HepG2 (cell line): ENCODE data around the gene UBE2O. TPM values are rescaled to one million over a fixed set of nuclear protein-coding genes. Genes with fewer than 3 reads are reported as not detected.
A peak's percentile ranks its signal among the peaks of the same experiment; 100 is the strongest.

Experiments used
- ATAC-seq: fragments of 200-7000 bp; cut with Tn5 transposase; 3 replicates; pipeline ENCODE4 v1.9.1; 2020; ENCODE audit warnings: mild to moderate bottlenecking, moderate library complexity
- BruUV-seq: library from RNA; stranded (reverse); fragments of 400-500 nt; replicated peaks from 2 replicates; lab custom pipeline; 2021; lab: Mats Ljungman, UMichigan
- CTCF ChIA-PET: fragments of 300-600 bp; formaldehyde crosslinking; extraction: SDS; loops from one replicate; lab custom pipeline; 2021; ENCODE audit warnings: low total read pairs, inconsistent platforms, low intra/inter-chr PET ratio; lab: Yijun Ruan, JAX
- POLR2A ChIA-PET: fragments of 350-600 bp; sonication (Branson Sonifier 250); formaldehyde crosslinking; loops from one replicate; lab custom pipeline; 2020; ENCODE audit warnings: antibody characterized with exemption, inconsistent platforms; lab: Yijun Ruan, JAX
- DNase-seq: peaks from one replicate; pipeline ENCODE4 v3.0.0-alpha.2; 2015; ENCODE audit warnings: low spot score
- FAIRE-seq: peaks from 3 replicates; lab custom pipeline; 2011; peaks lifted over from hg19 to GRCh38; lab: Jason Lieb, UNC
- H2AFZ ChIP-seq: one replicate; pipeline ENCODE4 v1.6.1; 2011; ENCODE audit warnings: low read length, inconsistent platforms
- H3K27ac ChIP-seq: fragments of 300-600 bp; 3 replicates; pipeline ENCODE4 v1.8.0; 2011; ENCODE audit warnings: mixed run types, mild to moderate bottlenecking, mixed read lengths, low read length, inconsistent platforms; ENCODE audit not compliant: insufficient read depth; ENCODE audit errors: extremely low read length
- H3K27me3 ChIP-seq, 2 experiments: fragments of 200-600 bp in 1 of 2; 2 replicates in 1 of 2; 3 replicates in 1 of 2; pipeline versions ENCODE4 v1.6.0 to v1.8.0; 2011; ENCODE audit warnings: low read length in 2 of 2, mild to moderate bottlenecking in 2 of 2, moderate library complexity in 2 of 2, inconsistent platforms in 1 of 2; ENCODE audit not compliant: insufficient read depth in 2 of 2, control insufficient read depth in 1 of 2
- H3K36me3 ChIP-seq, 2 experiments: fragments of 200-600 bp in 1 of 2; replicated peaks in 1 of 2; 2 replicates in 1 of 2; 3 replicates in 1 of 2; pipeline versions ENCODE4 v1.5.1 to v1.8.0; 2011; ENCODE audit warnings: low read length in 2 of 2, inconsistent platforms in 1 of 2; ENCODE audit not compliant: insufficient read depth in 2 of 2, control insufficient read depth in 1 of 2
- H3K4me1 ChIP-seq: 2 replicates; pipeline ENCODE4 v1.5.1; 2012; ENCODE audit warnings: low read length, inconsistent platforms; ENCODE audit not compliant: insufficient read depth
- H3K4me2 ChIP-seq: 2 replicates; pipeline ENCODE4 v1.6.0; 2011; ENCODE audit warnings: low read depth, low read length, inconsistent platforms
- H3K4me3 ChIP-seq, 3 experiments: fragments of 200-600 bp in 1 of 3; sonication (generic), shearing (Covaris generic) in 1 of 3; replicated peaks in 1 of 3; 2 replicates each; pipeline ENCODE4 v1.5.1; 2011 to 2016; ENCODE audit warnings: low read length in 3 of 3, inconsistent platforms in 2 of 3, low read depth in 2 of 3, mild to moderate bottlenecking in 2 of 3, control low read depth in 1 of 3, mixed read lengths in 1 of 3; ENCODE audit not compliant: insufficient read depth in 1 of 3
- H3K79me2 ChIP-seq: one replicate; pipeline ENCODE4 v1.6.1; 2011; ENCODE audit warnings: low read length, inconsistent platforms; ENCODE audit not compliant: insufficient read depth
- H3K9ac ChIP-seq: 2 replicates; pipeline ENCODE4 v1.6.0; 2011; ENCODE audit warnings: mild to moderate bottlenecking, low read depth, low read length, inconsistent platforms; ENCODE audit not compliant: insufficient read depth
- H3K9me3 ChIP-seq: 2 replicates; pipeline ENCODE4 v1.5.1; 2012; ENCODE audit warnings: mild to moderate bottlenecking, low read length
- H4K20me1 ChIP-seq: 2 replicates; pipeline ENCODE4 v1.6.0; 2011; ENCODE audit warnings: inconsistent platforms, mild to moderate bottlenecking, low read length, moderate library complexity; ENCODE audit not compliant: insufficient read depth
- DNMT1 ChIP-seq: sonication (generic); formaldehyde crosslinking; IDR thresholded peaks from 2 replicates; pipeline ENCODE4 v1.5.1; 2020; ENCODE audit warnings: mild to moderate bottlenecking, missing genetic modification reagents
- HOMEZ ChIP-seq: IDR thresholded peaks from 2 replicates; pipeline ENCODE4 v1.6.1; 2016; ENCODE audit warnings: low read depth
- RORA ChIP-seq: sonication (generic); formaldehyde crosslinking; IDR thresholded peaks from 2 replicates; pipeline ENCODE4 v1.5.0; 2020; ENCODE audit warnings: mild to moderate bottlenecking, missing genetic modification reagents, moderate library complexity
- SNAPC2 ChIP-seq: sonication (generic); formaldehyde crosslinking; IDR thresholded peaks from 2 replicates; pipeline ENCODE4 v1.8.1; 2022; ENCODE audit warnings: mild to moderate bottlenecking, missing genetic modification reagents
- STAT6 ChIP-seq: sonication (generic); formaldehyde crosslinking; IDR thresholded peaks from 2 replicates; pipeline ENCODE4 v1.4.0; 2020; ENCODE audit warnings: missing genetic modification reagents, mild to moderate bottlenecking, borderline replicate concordance
- ZNF282 ChIP-seq: fragments of 450-650 bp; IDR thresholded peaks from 2 replicates; pipeline ENCODE4 v1.6.1; 2018; ENCODE audit not compliant: partially characterized antibody
- ZNF335 ChIP-seq: sonication (generic); formaldehyde crosslinking; IDR thresholded peaks from 2 replicates; pipeline ENCODE4 v1.4.0; 2020; ENCODE audit warnings: missing genetic modification reagents
- WGBS: methylation state at CpG from one replicate; pipeline ENCODE4 v1.1.6; 2017; ENCODE audit warnings: low lambda C conversion rate; 5-methylcytosine and 5-hydroxymethylcytosine counted together
- in situ Hi-C: cut with HindIII; loops from 2 replicates; pipeline ENCODE4 v1.10.0; 2017; ENCODE audit warnings: low pct_unique_long_range_greater_than_20kb; ENCODE audit not compliant: extremely low pct_ligation_motif_present
- intact Hi-C: fragments of 100-400 bp; cut with micrococcal nuclease; formaldehyde crosslinking; loops from one replicate; pipeline ENCODE4 v1.10.0; 2022; ENCODE audit not compliant: unreplicated experiment
- polyA plus RNA-seq, 8 experiments: library from polyadenylated mRNA; depleted of rRNA in 3 of 8; stranded (reverse) in 7 of 8; unstranded in 1 of 8; fragments of >200 nt; fragmentation: Illumina TruSeq in 4 of 8; extraction: Trizol in 4 of 8; gene quantifications; 2 replicates each; pipeline versions ENCODE4 v1.2.1 to v1.2.3, GENCODE V29; 2011 to 2016; ENCODE audit warnings: low read depth in 4 of 8, missing spikeins in 1 of 8, mixed read lengths in 1 of 8; ENCODE audit not compliant: insufficient read depth in 1 of 8
- total RNA-seq, 5 experiments: library from RNA; depleted of rRNA; stranded (reverse); fragments of >200 nt; fragmentation: Illumina TruSeq; extraction: Trizol; gene quantifications; 2 replicates each; pipeline ENCODE4 v1.2.3, GENCODE V29; 2016; ENCODE audit warnings: low read depth in 1 of 5
- TF ChIP-seq, protein P1 (sequence below): sonication (generic); formaldehyde crosslinking; IDR thresholded peaks from 2 replicates; pipeline ENCODE4 v1.5.1; 2020; ENCODE audit warnings: missing genetic modification reagents, mild to moderate bottlenecking, borderline replicate concordance
- TF ChIP-seq, protein P2 (sequence below): conservative IDR thresholded peaks from 2 replicates; pipeline ENCODE4 v1.6.1; 2018; ENCODE audit warnings: missing genetic modification reagents

Gene UBE2O
- total and polyA plus RNA-seq, 2 of the 13 experiments (the other 11 are each of a cell fraction or from before 2014, with no cell fraction given), result 21.5 to 23.5 TPM

DNA sequence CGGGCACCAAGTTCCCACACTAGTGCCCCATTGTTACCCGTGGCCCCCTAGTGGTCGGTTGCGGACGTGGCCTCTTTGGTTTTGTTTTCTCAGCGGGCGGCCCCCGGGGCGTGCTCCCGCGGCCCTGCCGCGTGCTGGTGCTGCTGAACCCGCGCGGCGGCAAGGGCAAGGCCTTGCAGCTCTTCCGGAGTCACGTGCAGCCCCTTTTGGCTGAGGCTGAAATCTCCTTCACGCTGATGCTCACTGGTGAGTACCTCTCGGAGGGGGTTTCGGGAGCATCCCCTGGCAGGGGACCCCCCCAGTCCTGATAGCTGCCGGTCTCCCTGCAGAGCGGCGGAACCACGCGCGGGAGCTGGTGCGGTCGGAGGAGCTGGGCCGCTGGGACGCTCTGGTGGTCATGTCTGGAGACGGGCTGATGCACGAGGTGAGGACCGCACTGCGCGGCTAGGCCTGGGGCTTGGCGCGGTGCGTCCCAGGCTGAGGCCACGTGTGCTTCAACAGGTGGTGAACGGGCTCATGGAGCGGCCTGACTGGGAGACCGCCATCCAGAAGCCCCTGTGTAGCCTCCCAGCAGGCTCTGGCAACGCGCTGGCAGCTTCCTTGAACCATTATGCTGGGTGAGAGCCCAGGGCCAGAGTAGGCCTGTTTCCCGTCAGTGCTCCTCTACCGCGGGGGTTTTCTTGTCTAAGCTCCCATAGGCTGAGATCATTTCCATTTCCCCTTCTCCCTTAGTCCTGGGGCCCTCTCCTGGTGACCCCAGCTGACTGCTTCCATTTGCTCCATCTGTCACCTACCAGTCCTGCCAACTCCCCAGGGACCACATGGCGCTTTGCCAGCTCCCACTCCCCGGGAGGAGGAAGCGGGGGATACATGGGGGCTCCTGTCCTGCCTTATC, 66.8 kb downstream of the UBE2O start (continued):
- TF ChIP-seq, protein P1, sequence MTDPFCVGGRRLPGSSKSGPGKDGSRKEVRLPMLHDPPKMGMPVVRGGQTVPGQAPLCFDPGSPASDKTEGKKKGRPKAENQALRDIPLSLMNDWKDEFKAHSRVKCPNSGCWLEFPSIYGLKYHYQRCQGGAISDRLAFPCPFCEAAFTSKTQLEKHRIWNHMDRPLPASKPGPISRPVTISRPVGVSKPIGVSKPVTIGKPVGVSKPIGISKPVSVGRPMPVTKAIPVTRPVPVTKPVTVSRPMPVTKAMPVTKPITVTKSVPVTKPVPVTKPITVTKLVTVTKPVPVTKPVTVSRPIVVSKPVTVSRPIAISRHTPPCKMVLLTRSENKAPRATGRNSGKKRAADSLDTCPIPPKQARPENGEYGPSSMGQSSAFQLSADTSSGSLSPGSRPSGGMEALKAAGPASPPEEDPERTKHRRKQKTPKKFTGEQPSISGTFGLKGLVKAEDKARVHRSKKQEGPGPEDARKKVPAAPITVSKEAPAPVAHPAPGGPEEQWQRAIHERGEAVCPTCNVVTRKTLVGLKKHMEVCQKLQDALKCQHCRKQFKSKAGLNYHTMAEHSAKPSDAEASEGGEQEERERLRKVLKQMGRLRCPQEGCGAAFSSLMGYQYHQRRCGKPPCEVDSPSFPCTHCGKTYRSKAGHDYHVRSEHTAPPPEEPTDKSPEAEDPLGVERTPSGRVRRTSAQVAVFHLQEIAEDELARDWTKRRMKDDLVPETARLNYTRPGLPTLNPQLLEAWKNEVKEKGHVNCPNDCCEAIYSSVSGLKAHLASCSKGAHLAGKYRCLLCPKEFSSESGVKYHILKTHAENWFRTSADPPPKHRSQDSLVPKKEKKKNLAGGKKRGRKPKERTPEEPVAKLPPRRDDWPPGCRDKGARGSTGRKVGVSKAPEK (CRISPR knock-in tag), result no peak
- no peak for TF ChIP-seq RORA (CRISPR knock-in tag)

GRCh38 chr17:76384987-76385891, 67.7 kb downstream of the UBE2O start:
- BruUV-seq, result TSS peak; percentile 33
- ChIA-PET CTCF (interaction anchor here (1.1 to 3.3 kb wide), 7 partner anchors 10 to 81 kb away, joined by 4 to 12 read pairs (median 6); partner anchors contain the start of gene PRPSAP1), POLR2A (interaction anchor here (0.9 to 20.9 kb wide), 18 partner anchors 9 to 605 kb away, joined by 3 to 1379 read pairs (median 5); partner anchors contain the start of genes PRPSAP1, QRICH2, UBALD2 and UBE2O)
- ATAC-seq, result peak; percentile 0
- in situ Hi-C loops (loop anchor here (5.0 kb wide), 1 partner anchor 33 kb away; the partner anchor contains the start of gene PRPSAP1), intact Hi-C loops (loop anchor here (2.0 kb wide), 2 partner anchors 14 to 30 kb away; no protein-coding TSS in a partner anchor)
- peak overlapping the region; percentile 100 for H3K27ac ChIP-seq
- peaks cover 17 to 21% of the 10 kb centered on the region in 2 experiments; a peak in 4 of 5 replicates for H3K36me3 ChIP-seq
- H3K9me3 ChIP-seq, result no peaks in the 10 kb centered on the region
- H2AFZ ChIP-seq, result no peak overlapping the region
- FAIRE-seq, result no peak
- peaks cover 56% of the 10 kb centered on the region for H3K79me2 ChIP-seq
- peak overlapping the region; percentile 72 to 90 (median 86) for H3K4me3 ChIP-seq
- H3K27me3 ChIP-seq, result no peaks in the 10 kb centered on the region; a peak in 1 of 5 replicates
- H3K4me2 ChIP-seq, result peak overlapping the region; percentile 99
- peaks cover 53% of the 10 kb centered on the region for H3K4me1 ChIP-seq
- WGBS, result 0% methylated on average over 9 of the region's 74 CpGs
- peaks cover 31% of the 10 kb centered on the region; the same call in 1 of the 2 replicates for H4K20me1 ChIP-seq
- DNase-seq, result peak; percentile 39
- peak overlapping the region; percentile 99 for H3K9ac ChIP-seq
- TF ChIP-seq ZNF335, result no peak
- no peak for TF ChIP-seq HOMEZ
- TF ChIP-seq DNMT1 (CRISPR knock-in tag), result no peak
- no peak for TF ChIP-seq STAT6 (CRISPR knock-in tag)
- peak; percentile 35; the same call in 1 of the 2 replicates for TF ChIP-seq SNAPC2 (CRISPR knock-in tag)
- TF ChIP-seq, protein P2, sequence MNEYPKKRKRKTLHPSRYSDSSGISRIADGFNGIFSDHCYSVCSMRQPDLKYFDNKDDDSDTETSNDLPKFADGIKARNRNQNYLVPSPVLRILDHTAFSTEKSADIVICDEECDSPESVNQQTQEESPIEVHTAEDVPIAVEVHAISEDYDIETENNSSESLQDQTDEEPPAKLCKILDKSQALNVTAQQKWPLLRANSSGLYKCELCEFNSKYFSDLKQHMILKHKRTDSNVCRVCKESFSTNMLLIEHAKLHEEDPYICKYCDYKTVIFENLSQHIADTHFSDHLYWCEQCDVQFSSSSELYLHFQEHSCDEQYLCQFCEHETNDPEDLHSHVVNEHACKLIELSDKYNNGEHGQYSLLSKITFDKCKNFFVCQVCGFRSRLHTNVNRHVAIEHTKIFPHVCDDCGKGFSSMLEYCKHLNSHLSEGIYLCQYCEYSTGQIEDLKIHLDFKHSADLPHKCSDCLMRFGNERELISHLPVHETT (CRISPR knock-in tag), result no peak
- TF ChIP-seq ZNF282, result no peak
